Sigmoid colon (tissue), 7 donors: ENCODE data around the gene PLPP2. TPM values are rescaled to one million over a fixed set of nuclear protein-coding genes. Genes with fewer than 3 reads are reported as not detected.

Experiments used
- DNase-seq: peaks from one replicate; pipeline ENCODE4 v3.0.0-alpha.2; 2019
- H3K27ac ChIP-seq, 4 donors: fragments of 200-600 bp; sonication (generic); one replicate each; pipeline ENCODE4 v1.5.1; 2016 to 2019; ENCODE audit warnings: mild to moderate bottlenecking in 1 of 4
- H3K27me3 ChIP-seq, 3 donors: fragments of 200-600 bp; sonication (generic); one replicate each; pipeline ENCODE4 v1.5.1; 2019; ENCODE audit warnings: mild to moderate bottlenecking in 1 of 3
- H3K36me3 ChIP-seq, 4 donors: fragments of 200-600 bp; sonication (generic); one replicate each; pipeline ENCODE4 v1.5.1; 2016 to 2019
- H3K4me1 ChIP-seq, 4 donors: fragments of 200-600 bp; sonication (generic); one replicate each; pipeline ENCODE4 v1.5.1; 2017 to 2019
- H3K4me3 ChIP-seq, 4 donors: fragments of 200-600 bp; sonication (generic); one replicate each; pipeline ENCODE4 v1.5.1; 2017 to 2019; ENCODE audit warnings: mild to moderate bottlenecking in 2 of 4, moderate library complexity in 1 of 4
- H3K9me3 ChIP-seq, 4 donors: fragments of 200-600 bp in 3 of 4; sonication (generic) in 3 of 4; one replicate each; pipeline versions ENCODE4 v1.5.1 to v1.6.1; 2013 to 2019
- CTCF ChIP-seq, 4 experiments: fragments of 450-650 bp in 3 of 4; fragments of 200-600 bp in 1 of 4; IDR thresholded peaks; one replicate each; pipeline ENCODE4 v1.5.1; 2016 to 2019; ENCODE audit warnings: antibody characterized with exemption in 4 of 4, mild to moderate bottlenecking in 3 of 4, moderate library complexity in 2 of 4
- EP300 ChIP-seq, 4 donors: sonication (generic); formaldehyde crosslinking; IDR thresholded peaks; one replicate each; pipeline ENCODE4 v1.6.1; 2017; ENCODE audit warnings: antibody characterized with exemption in 4 of 4
- POLR2A ChIP-seq, 2 donors: fragments of 450-650 bp; IDR thresholded peaks; one replicate each; pipeline ENCODE4 v1.6.1; 2016; ENCODE audit warnings: antibody characterized with exemption in 2 of 2, mild to moderate bottlenecking in 2 of 2, moderate library complexity in 2 of 2
- POLR2AphosphoS5 ChIP-seq, 4 donors: sonication (generic); formaldehyde crosslinking; IDR thresholded peaks; one replicate each; pipeline ENCODE4 v1.6.1; 2017; ENCODE audit warnings: antibody characterized with exemption in 4 of 4
- WGBS, 2 donors: extraction: QIAGEN DNeasy Blood & Tissue Kit; methylation state at CpG; one replicate each; pipeline ENCODE4 v1.1.7; 2013; 5-methylcytosine and 5-hydroxymethylcytosine counted together
- intact Hi-C: fragments of 100-400 bp; cut with DNase I; formaldehyde crosslinking; loops from one replicate; pipeline ENCODE4 v1.15.1; 2023
- polyA plus RNA-seq, 3 donors: library from polyadenylated mRNA; stranded (reverse); fragments of 200-250 nt; gene quantifications; one replicate each; pipeline ENCODE4 v1.2.3, GENCODE V29; 2013
- total RNA-seq, 4 donors: library from RNA; depleted of rRNA; stranded (reverse); fragments of >200 nt; gene quantifications; one replicate each; pipeline ENCODE4 v1.1.0, GENCODE V29; 2016
- donor health status: healthy with polysubstance abuse.
- donor health status: Bipolar disorder and iron deficiency.
- donor health status: healthy.

PLPP2 gene
- total and polyA plus RNA-seq, 7 donors, result 1.6 to 111 (median 3.6) TPM

- Histone ChIP-seq H3K36me3 (peaks cover 20 to 76% (median 49%) of the 10 kb centered on the region in 4 donors), H3K27me3 (no peaks in the 10 kb centered on the region), H3K4me3 (peak overlapping the region in 2 of 4 donors; percentile 16 to 32), H3K27ac (no peak overlapping the region), H3K9me3 (no peaks in the 10 kb centered on the region), H3K4me1 (no peaks in the 10 kb centered on the region)
- no peak for DNase-seq
- no peak for TF ChIP-seq POLR2A (IDR thresholded peaks at IDR 0.05)
- no peak for TF ChIP-seq CTCF (IDR thresholded peaks at IDR 0.05)
- no peak for TF ChIP-seq POLR2AphosphoS5 (IDR thresholded peaks at IDR 0.05)
- TF ChIP-seq EP300 (IDR thresholded peaks at IDR 0.05), result no peak
- intact Hi-C loops, result no loop called here
- 79 to 93% methylated on average over 14 of the region's 14 CpGs for WGBS, 2 donors
These were observed 18.0 kb upstream of the PLPP2 start for GRCh38 chr19:309206-309565.

- H3K4me3 ChIP-seq, result peak overlapping the region in 1 of 4 donors; percentile 16
- no peak for TF ChIP-seq POLR2AphosphoS5 (IDR thresholded peaks at IDR 0.05)
- no peak for TF ChIP-seq EP300 (IDR thresholded peaks at IDR 0.05)
- DNase-seq, result no peak
- 94 to 95% methylated on average over 48 of the region's 48 CpGs for WGBS, 2 donors
- H3K36me3 ChIP-seq, result peaks cover 19 to 70% (median 49%) of the 10 kb centered on the region in 4 donors
- intact Hi-C loops, result no loop called here
- no peaks in the 10 kb centered on the region for H3K4me1 ChIP-seq
- no peaks in the 10 kb centered on the region for H3K27me3 ChIP-seq
- H3K9me3 ChIP-seq, result no peaks in the 10 kb centered on the region
- H3K27ac ChIP-seq, result no peak overlapping the region
These were observed 17.4 kb upstream of the PLPP2 start for GRCh38 chr19:308471-309205.

GRCh38 chr19:307793-308420, 16.7 kb upstream of the PLPP2 start:
- Histone ChIP-seq H3K27me3 (no peaks in the 10 kb centered on the region), H3K9me3 (no peaks in the 10 kb centered on the region), H3K4me3 (peak overlapping the region in 1 of 4 donors; percentile 16), H3K36me3 (peaks cover 19 to 63% (median 47%) of the 10 kb centered on the region in 4 donors), H3K4me1 (no peaks in the 10 kb centered on the region), H3K27ac (no peak overlapping the region)
- TF ChIP-seq CTCF (IDR thresholded peaks at IDR 0.05), result no peak
- no peak for TF ChIP-seq EP300 (IDR thresholded peaks at IDR 0.05)
- no peak for TF ChIP-seq POLR2AphosphoS5 (IDR thresholded peaks at IDR 0.05)
- TF ChIP-seq POLR2A (IDR thresholded peaks at IDR 0.05), result no peak
- intact Hi-C loops, result no loop called here
- WGBS, 2 donors, result 92% methylated on average over 21 of the region's 21 CpGs
- DNase-seq, result no peak

GRCh38 chr19:307111-307531, 15.9 kb upstream of the PLPP2 start:
- no peak for TF ChIP-seq CTCF (IDR thresholded peaks at IDR 0.05)
- no peak for TF ChIP-seq POLR2AphosphoS5 (IDR thresholded peaks at IDR 0.05)
- no peak for TF ChIP-seq EP300 (IDR thresholded peaks at IDR 0.05)
- no peak for TF ChIP-seq POLR2A (IDR thresholded peaks at IDR 0.05)
- H3K4me3 ChIP-seq, result no peak overlapping the region
- peaks cover 19 to 60% (median 47%) of the 10 kb centered on the region in 4 donors for H3K36me3 ChIP-seq
- no peaks in the 10 kb centered on the region for H3K9me3 ChIP-seq
- no peak overlapping the region for H3K27ac ChIP-seq
- H3K27me3 ChIP-seq, result no peaks in the 10 kb centered on the region
- no peak for DNase-seq
- 95 to 96% methylated on average over 26 of the region's 26 CpGs for WGBS, 2 donors
- no peaks in the 10 kb centered on the region for H3K4me1 ChIP-seq
- intact Hi-C loops, result no loop called here

GRCh38 chr19:306151-306900, 15.1 kb upstream of the PLPP2 start:
- Histone ChIP-seq H3K9me3 (no peaks in the 10 kb centered on the region), H3K27me3 (no peaks in the 10 kb centered on the region), H3K27ac (no peak overlapping the region), H3K36me3 (peaks cover 19 to 52% (median 39%) of the 10 kb centered on the region in 4 donors), H3K4me1 (no peaks in the 10 kb centered on the region), H3K4me3 (no peak overlapping the region)
- intact Hi-C loops, result no loop called here
- TF ChIP-seq CTCF (IDR thresholded peaks at IDR 0.05), result no peak
- no peak for TF ChIP-seq POLR2AphosphoS5 (IDR thresholded peaks at IDR 0.05)
- no peak for TF ChIP-seq POLR2A (IDR thresholded peaks at IDR 0.05)
- no peak for TF ChIP-seq EP300 (IDR thresholded peaks at IDR 0.05)
- 95% methylated on average over 50 of the region's 50 CpGs for WGBS, 2 donors
- no peak for DNase-seq
